ENCODE results near the gene MRPL33. TPM values are rescaled to one million over a fixed set of nuclear protein-coding genes. Genes with fewer than 3 reads are reported as not detected.

Gene MRPL33
- total and polyA plus RNA-seq, 2 of the 13 experiments (the other 11 are each of a cell fraction or from before 2014, with no cell fraction given) = 69.7 to 218 TPM

- TF ChIP-seq USF2 (IDR thresholded peaks at IDR 0.05; ENCODE audit: low read depth, low read length) (no peak), USF2 (CRISPR knock-in tag; IDR thresholded peaks at IDR 0.05; ENCODE audit: borderline replicate concordance) (no peak), ZNF775 (CRISPR knock-in tag; IDR thresholded peaks at IDR 0.05; ENCODE audit: borderline replicate concordance) (0 out of 2 replicates have a peak, but pooled peaks have one; percentile 5), ZNF768 (CRISPR knock-in tag; IDR thresholded peaks at IDR 0.05) (peak; percentile 85), ZNF143 (CRISPR knock-in tag; IDR thresholded peaks at IDR 0.05) (no peak), ZBTB26 (CRISPR knock-in tag; IDR thresholded peaks at IDR 0.05; ENCODE audit: borderline replicate concordance) (peak; percentile 67), ZFP82 (CRISPR knock-in tag; IDR thresholded peaks at IDR 0.05; ENCODE audit: borderline replicate concordance) (no peak), KLF9 (CRISPR knock-in tag; IDR thresholded peaks at IDR 0.05; ENCODE audit: low read depth) (no peak), HMGXB3 (CRISPR knock-in tag; IDR thresholded peaks at IDR 0.05; ENCODE audit: borderline replicate concordance) (peak; percentile 14; the same call in 1 of the 2 replicates), SRSF9 (IDR thresholded peaks at IDR 0.05; ENCODE audit: borderline replicate concordance, insufficient read depth, low read depth, low read length, poor library complexity, severe bottlenecking) (no peak), CCAR2 (optimal IDR thresholded peaks at IDR 0.05; ENCODE audit: low read depth, low read length) (no peak), HOXA5 (CRISPR knock-in tag; IDR thresholded peaks at IDR 0.05) (no peak; the same call in 1 of the 2 replicates), SRSF1 (optimal IDR thresholded peaks at IDR 0.05; ENCODE audit: low read depth, low read length) (no peak), ZNF609 (CRISPR knock-in tag; IDR thresholded peaks at IDR 0.05; ENCODE audit: borderline replicate concordance) (no peak)
Measured at GRCh38 chr2:27737676-27738348, 33.7 kb upstream of the MRPL33 start (continued).
